ENCODE data around the gene CORIN.

The CORIN gene, protein sequence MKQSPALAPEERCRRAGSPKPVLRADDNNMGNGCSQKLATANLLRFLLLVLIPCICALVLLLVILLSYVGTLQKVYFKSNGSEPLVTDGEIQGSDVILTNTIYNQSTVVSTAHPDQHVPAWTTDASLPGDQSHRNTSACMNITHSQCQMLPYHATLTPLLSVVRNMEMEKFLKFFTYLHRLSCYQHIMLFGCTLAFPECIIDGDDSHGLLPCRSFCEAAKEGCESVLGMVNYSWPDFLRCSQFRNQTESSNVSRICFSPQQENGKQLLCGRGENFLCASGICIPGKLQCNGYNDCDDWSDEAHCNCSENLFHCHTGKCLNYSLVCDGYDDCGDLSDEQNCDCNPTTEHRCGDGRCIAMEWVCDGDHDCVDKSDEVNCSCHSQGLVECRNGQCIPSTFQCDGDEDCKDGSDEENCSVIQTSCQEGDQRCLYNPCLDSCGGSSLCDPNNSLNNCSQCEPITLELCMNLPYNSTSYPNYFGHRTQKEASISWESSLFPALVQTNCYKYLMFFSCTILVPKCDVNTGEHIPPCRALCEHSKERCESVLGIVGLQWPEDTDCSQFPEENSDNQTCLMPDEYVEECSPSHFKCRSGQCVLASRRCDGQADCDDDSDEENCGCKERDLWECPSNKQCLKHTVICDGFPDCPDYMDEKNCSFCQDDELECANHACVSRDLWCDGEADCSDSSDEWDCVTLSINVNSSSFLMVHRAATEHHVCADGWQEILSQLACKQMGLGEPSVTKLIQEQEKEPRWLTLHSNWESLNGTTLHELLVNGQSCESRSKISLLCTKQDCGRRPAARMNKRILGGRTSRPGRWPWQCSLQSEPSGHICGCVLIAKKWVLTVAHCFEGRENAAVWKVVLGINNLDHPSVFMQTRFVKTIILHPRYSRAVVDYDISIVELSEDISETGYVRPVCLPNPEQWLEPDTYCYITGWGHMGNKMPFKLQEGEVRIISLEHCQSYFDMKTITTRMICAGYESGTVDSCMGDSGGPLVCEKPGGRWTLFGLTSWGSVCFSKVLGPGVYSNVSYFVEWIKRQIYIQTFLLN

DNA sequence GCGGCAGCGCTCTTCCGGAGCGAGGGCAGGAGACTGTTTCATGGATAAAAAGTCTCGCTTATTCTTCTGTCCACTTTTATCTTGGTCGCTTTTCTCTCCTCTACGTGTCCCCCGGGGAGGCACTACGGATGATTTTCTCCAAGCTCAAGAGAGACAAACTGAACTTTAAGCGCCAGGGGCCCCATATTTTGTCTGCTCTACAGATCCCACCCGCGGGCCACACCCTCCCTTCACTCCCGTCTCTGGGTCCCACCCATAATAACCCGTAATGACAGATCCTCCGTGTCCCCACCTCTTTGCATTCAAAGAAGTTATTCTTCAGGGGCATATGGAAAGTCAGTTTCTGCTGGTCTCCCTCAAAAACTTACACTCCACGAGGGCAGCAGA lies at the start of gene CORIN:
Gene CORIN, minus strand, starts transcription at position 160 of the 387 bp plus-strand sequence. Its CDS starts 118 bp downstream, at position 42.
- no peak for DNase-seq

DNA sequence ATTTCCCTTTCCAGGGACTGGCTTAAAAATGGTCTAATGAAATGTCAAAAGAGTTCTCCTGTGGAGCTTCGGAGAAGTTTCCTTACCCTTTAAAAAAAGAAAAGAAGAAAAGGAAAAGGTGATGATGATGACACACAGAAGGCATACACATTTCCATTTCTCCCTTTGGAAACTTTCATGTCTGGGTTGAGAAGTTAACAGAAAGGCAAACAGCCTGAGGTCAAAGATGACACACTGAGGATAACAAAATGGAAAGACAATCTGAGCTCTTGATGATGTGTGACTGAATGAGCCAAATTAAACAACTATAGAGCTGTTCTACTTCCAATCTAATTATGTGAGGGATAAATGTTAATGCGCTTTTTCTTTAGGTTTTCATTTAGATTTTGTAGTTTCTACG lies 44.4 kb upstream of the CORIN start:
- no peak for DNase-seq

DNA sequence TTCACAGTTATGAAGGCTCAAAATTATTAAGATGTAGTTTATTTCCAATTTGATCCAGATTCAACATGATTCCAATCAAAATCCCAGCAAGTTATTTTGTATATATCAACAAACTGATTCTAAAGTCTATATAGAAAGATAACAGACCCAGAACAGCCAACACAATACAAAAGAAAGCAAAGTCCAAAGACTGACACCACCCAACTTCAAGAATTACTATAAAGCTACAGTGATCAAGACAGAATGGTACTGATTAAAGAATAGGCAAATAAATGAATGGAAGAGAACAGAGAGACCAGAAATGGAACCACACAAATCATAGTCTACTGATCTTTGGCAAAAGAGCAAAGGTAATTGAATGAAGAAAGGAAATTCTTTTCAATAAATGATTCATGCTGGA lies 41.6 kb upstream of the CORIN start:
- no peak for DNase-seq

DNA sequence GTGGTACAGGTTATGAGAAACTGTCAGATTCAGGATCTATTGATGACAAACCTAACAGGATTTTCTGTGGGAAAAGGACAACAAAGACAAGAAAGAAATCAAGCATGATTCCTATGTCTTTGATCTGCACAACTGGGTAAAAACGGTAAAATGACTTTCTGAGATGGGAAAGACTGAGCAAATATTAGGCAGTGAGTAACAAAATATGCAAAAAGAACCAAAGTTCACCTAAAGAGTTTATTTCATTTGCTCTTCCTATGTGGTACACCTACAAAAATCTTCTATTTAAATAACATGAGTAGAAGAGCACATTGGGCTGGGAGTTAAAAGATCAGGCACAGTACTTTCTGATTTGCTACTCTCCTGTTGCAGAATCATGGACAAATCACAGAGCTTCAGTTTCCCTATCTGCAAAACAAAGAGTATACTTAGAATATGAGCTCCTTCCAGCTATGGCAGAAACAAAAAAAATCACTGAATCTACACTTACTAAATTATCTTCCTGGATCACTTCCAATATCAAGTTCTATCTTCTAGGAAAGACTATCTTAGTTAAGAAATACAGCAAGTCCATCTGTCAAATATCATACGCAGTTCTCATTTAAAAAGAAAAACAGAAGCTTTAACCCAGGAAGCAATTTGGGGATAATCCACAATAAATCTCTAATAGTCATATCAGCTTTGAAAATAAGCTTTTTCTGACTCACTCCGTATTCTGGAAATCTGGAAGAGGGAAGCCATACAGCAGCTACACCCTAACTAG lies 39.1 kb upstream of the CORIN start:
- DNase-seq = no peak

DNA sequence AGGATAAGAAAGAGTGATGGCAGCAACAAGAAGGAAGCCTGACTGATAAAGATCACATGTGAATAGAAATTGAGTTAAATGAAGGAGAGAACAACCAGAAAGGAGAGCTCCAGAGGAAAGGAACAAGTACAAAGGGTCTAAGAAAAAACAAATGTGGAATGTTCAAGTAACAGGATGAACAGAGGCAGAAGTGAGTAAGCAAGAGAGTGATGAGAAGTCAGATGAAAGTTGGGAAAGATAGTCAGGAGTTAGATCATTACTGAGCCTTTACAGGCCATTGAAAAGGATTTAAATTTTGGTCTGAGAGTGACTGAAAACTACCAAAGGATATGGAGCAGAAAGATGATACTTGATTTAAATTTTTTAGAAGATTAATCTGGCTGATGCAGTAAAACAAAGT lies 38.4 kb upstream of the CORIN start:
- DNase-seq = no peak

DNA sequence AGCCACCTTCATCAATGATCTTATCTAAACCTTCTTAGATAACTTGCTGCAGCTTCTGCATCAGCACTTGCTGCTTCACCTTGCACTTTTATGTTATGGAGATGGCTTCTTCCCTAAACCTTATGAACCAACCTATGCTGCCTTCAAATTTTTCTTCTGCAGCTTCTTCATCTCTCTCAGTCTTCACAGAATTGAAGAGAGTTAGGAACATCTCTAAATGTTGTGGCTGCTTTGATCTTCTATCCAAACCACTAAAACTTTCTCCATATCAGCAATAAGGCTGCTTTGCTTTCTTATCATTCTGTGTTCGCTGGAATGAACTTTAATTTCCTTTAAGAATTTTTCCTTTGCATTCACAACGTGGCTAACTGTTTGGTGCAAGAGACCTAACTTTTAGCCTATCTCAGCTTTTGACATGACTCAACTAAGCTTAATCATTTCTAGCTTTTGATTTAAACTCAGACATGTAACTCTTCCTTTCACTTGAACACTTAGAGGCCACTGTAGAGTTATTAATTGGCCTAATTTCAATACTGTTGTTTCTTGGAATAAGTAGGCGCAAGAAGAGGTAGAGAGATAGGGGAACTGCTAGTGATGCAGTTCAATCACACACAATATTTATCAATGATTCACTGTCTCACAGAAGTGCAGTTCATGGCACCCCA lies 36.1 kb upstream of the CORIN start:
- DNase-seq = no peak

DNA sequence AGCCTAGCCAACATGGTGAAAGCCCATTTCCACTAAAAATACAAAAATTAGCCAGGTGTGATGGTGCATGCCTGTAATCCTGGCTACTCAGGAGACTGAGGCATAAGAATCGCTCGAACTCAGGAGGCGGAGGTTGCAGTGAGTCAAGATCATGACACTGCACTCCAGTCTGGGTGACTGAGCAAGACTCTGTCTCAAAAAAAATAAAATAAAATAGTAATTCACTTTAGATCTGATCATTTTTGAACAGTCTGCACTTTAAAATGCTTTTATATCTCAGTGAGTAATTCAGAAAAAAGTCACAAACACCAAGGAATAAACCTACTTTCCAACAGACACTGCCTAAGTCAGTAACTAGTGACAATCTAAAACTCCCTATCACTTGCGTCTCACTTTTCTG lies 25.6 kb upstream of the CORIN start:
- DNase-seq = no peak

DNA sequence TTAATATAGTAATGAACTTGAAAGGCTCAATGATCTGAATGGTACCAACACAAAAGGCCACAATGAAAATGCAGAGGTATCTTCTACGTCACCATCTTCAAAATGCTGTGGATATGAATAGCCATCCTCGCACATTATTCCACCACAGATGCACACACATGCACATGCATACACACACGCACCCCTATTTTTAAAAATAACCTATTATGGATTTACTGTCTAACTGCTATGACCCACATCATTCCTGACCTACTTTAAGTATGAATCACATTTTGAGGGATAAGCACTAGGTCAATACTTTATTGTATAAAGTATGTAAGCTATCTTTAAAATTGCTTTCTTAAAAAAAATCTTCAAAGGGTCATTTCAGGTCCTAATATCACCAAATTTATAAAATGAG lies 24.4 kb upstream of the CORIN start:
- DNase-seq = no peak

DNA sequence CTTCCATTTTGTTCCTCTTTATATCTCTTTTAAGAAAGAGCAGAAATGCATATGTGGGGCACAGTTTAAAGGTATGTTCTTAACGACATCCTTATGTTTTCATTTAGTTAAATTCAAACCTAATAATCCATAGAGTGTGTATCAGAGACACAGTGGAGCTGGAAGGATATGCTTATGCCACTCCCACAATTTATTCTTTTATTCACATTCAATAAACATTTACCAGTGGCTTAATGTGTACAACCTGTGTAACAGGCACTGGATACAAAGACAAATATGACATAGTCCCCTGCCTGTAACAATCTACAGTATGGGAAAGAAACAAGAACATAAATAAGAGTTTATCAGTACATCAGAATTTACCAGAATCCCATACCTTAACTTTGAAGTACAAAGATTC lies 22.4 kb upstream of the CORIN start:
- no peak for DNase-seq

DNA sequence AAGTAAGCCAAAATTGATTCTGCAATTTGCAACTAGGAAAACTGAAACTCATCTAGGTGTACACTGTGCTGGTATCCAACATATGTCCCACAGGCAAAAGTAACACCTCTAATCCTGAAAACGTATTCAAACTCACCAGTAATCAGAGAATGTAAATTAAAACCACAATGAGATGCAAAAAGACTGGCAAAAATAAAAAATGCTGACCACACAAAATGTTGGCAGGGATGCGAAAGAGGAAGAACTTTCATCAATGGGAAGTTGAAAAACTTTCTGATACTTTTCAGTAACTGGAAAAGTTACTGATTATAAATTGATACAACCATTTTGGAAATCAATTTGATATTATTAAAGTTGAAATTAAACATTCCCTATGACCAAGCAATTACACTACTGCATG lies 20.1 kb upstream of the CORIN start:
- DNase-seq = no peak

DNA sequence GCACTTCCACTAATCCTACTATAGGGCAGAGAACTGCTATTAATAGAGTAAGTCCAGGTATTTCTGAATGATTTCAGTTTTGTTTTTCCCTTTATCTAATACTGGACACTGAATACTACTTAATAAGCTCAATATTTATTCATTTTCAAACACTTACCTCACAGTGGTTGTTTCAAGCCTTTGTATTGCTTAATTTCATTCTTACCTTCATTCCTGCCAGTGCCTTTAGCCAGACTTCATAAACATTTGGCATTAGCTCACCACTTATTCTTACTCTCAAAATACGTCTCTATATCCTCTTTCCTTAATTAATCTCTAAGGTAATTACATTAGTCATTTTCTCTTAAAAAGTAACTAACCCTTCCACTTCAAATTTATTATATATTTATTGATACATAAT lies 18.8 kb upstream of the CORIN start:
- DNase-seq = no peak

DNA sequence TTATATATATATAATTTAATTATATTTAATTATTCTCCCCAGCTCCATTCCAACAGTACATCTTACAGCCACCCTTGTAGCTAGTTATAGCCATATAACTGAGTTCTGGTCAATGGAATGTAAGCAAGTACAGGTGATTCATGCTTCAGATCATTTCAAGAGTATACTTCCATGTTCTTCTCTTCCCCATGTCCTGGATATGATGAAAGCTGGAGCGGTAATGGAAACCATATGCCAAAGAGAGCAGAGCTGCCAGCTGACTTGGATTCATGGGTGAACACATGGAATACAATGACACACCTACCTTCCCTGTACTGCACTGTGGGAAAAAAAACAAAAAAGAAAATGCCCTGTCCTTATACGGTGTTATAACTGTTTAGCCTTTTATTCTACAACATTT lies 17.5 kb upstream of the CORIN start:
- DNase-seq = no peak

DNA sequence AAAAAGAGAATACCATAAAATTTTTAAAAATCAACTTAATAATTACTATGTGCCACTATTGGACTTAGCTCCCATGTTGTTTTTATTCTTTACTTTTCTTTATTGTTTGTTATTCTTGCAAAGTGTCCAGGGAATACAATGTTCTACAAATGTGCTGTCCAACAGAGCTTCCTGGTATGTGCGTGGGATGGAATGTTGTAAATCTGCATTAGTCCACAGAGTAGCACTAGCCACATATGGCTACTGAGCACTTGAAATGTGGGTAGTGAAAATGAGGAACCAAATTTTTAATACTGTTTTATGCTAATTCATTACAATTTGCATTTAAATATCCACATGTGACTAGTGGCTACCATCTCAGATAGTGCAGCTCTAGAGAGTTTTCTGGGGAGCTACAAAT lies 14.3 kb upstream of the CORIN start:
- no peak for DNase-seq

DNA sequence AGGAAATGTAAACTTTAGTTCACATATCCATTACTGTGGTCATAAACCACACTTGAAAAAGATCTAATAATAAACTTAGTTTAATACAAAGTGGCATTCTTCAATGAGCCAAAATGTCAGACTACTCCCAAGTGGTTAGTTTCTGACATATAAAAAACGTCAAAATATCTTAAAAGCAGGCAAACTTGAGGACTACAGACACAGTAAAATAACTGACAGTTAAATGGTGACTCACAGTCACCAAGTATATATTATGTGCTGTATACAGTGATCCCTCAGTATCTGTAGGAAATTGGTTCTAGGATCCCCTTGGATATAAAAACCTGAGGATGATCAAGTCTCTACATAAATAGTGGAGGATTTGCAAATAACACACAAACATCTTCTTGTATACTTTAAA lies 11.6 kb upstream of the CORIN start:
- no peak for DNase-seq

DNA sequence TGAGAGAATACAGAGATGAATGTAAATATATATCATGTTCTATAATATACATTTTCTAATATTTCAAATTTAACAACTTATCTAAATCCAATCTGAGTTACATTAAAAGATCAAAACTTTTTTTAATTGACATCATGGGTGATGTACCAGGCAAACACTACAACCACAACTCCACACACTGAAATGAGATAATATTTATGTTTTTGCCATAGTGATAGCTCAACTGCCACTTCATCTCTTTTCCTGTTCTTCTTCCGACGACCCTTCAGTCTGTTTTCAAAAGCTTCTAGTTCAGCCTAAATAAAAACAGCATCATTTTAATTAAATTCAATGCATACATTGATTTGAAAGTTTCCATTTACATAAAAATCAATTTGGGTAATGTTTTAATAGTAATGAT lies 10.2 kb upstream of the CORIN start:
- DNase-seq = no peak

DNA sequence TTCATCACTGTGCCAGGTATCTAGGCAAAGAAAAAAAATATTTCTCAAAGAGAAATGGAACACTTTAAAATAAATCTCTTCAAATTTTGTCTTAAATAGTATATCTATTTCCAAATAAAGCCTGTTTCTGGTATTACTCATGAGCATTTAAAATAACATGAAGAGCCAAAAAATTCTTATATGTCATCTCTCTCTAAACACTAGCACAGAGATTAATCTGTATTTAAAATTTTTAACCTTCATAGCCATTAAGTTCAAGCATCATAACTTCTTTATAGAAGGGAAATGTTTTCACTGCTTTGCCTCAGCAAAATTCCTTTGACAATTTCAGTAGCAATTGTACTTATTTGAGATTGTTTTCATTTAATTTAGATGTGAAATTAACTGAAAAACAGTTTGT lies 5.1 kb upstream of the CORIN start:
- no peak for DNase-seq

DNA sequence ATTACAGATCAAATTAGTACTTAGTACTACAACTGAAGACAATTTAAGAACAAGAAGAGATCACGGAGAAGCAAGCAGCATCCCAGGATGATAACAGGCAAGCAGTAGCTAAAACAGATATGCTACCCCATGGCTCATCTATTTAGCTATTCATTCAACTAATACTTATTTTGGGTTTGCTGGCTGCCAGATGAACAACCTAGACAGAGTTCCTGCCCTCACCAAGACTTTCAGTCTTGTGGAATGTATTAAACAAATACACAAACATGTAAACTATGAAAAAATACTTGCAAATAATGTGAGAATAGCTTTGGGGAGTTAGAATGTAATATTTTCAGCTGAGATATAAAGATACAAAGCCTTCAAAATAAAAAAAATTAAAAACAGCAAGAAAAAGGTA lies 2.4 kb upstream of the CORIN start:
- no peak for DNase-seq

DNA sequence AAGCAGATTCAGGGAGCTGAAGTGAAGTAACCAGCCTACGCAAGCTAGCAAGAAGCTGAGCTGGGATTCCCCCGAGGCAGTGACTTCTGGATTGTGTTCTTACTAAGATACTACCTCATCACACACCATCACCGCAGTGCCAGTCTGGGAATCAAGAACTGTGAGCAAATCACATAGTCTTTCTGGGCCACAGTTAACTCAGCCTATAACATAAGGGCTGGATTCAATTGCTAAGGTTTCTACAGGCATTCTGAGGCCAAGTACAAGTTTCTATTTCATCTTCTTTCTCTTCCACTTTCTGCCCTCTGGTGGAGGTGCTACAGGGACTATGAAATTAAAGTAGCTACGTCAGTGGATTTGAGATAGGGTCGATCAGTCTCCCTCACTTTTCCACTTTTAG lies 1.4 kb upstream of the CORIN start:
- DNase-seq = no peak

DNA sequence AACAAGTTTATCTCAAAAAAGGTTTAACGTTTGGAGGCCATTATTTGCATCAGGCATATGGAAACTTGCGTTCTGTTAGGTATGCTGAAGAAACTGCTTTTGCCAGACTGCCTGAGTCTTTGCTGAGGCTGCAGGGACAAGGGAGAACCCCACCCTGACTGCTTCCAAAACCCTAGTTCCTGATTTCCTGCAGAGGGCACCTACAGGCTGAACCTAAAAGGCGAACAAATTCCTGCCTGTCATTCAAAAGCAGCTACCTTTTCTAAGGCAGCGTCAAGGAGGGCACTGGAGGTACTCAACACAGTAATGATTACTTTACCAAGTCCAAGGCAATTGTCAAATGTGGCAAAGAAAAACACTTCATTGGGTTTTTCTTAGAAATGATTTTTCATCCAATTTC lies 578 bp upstream of the CORIN start:
- DNase-seq = no peak

DNA sequence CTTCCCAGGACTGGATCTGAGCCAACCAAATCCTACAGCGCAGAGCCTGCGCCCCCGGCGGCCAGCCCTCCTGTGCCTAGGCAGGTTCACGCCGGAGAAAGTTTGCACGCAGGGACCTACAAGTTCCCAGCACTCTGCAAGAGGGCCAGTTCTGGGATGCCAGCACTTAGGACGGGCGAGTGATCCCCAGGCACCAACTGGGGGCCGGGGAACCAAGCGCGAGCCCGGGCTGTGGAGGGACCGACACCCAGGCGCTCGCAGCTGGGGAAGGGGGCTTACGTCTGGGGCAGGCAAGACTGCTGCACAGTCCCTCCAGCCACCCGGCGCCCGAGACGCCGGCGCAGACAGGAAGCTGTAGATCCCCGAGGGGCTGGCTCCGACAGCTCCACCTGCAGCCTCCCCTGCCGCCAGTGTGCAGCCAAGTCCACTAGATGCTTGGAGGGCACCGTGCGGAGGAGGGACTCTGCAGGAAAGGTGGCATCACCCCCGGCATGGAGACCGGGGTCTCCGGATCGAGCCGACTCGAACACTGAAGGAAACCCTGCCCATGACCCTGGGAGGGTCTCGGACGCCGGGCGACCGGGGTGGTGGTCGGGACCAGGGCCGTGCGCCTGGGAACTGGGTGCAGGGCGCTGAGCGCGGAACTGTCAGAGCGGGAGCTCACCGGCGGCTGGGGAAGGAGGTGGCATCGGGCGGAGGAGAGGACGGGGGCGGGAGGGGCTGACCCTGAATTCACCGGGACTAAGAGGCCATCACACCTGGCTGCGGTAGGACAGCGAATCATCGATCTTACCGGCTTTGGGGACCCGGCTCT lies 566 bp downstream of the CORIN start:
- DNase-seq = peak; percentile 24

DNA sequence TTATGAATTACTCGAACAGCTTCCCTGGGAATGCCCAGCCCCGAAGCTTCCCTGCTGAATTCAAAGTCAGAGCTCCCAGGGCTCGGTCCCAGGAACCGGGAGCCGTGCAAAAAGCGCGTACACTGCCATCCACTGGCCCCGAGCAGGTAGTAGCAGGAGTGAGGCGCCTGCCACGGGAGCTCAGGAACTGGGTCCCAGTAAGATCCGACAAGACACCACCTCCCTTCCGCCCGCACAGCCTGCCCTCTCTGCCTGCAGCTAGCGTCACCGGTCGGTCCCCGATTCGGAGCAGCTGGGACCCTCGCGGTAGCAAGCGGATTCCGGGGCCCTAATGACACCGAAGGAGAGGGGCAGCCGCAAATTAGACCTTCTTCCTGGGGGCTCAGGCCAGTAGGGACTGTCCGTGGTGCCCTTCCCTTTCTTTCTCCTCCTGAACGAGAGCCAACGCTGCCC lies 1.2 kb downstream of the CORIN start:
- peak; percentile 44 for DNase-seq

DNA sequence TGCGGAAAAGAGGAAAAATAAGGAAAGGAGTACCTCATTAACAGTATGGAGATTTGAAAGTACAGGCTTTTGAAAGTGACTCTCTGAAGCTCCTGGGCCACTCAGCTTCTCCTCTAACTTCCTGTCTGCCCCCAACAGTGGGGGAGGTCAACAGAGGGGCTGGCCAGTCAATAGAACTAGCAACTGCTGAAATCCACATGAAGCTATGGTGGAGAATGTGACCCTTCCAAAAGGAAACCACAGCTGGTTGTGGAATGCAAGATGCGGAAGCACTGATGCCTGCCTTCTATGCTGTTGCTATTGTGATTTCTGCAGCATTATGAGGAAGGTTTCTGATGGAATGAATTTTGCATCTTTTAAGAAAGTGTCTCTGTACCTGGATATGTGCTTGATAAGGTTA lies 2.4 kb downstream of the CORIN start:
- no peak for DNase-seq
